DOHH2 (cell line): ENCODE data around the gene FHL1.

Source experiments
- CTCF ChIP-seq: fragments of 200-600 bp; sonication (generic); IDR thresholded peaks from one replicate; pipeline ENCODE4 v1.5.1; 2014; ENCODE audit warnings: antibody characterized with exemption, mild to moderate bottlenecking, low read depth, low read length; ENCODE audit not compliant: poor library complexity, severe bottlenecking
- EZH2phosphoT487 ChIP-seq: fragments of 200-600 bp; sonication (generic); IDR thresholded peaks from 2 replicates; pipeline ENCODE4 v1.6.1; 2017; ENCODE audit warnings: borderline replicate concordance, mild to moderate bottlenecking, antibody characterized with exemption, low read length, moderate library complexity, mixed read lengths

GRCh38 chrX:136183917-136184316 lies 36.6 kb downstream of the FHL1 start:
- no peak for TF ChIP-seq CTCF
- TF ChIP-seq EZH2phosphoT487: no peak
